Midbrain (tissue), 1 donor: ENCODE data around the gene LENG8.
A peak's percentile ranks its signal among the peaks of the same experiment; 100 is the strongest.
"Not testable (repeated sequence)": the region's sequence is repeated elsewhere in the genome, so short reads cannot be mapped to it uniquely, and the experiment has no call there.

Source experiments
- DNase-seq: peaks from one replicate; lab custom pipeline; 2025; lab: John Stamatoyannopoulos, UW

Gene LENG8

GRCh38 chr19:54440641-54441040 is 8.4 kb upstream of the LENG8 start:
- DNase-seq, result no peak

- DNase-seq, result no peak
Measured at GRCh38 chr19:54444737-54445136, 4.3 kb upstream of the LENG8 start.

- not testable (repeated sequence) for DNase-seq
Measured at GRCh38 chr19:54446349-54446748, 2.6 kb upstream of the LENG8 start.

DNA sequence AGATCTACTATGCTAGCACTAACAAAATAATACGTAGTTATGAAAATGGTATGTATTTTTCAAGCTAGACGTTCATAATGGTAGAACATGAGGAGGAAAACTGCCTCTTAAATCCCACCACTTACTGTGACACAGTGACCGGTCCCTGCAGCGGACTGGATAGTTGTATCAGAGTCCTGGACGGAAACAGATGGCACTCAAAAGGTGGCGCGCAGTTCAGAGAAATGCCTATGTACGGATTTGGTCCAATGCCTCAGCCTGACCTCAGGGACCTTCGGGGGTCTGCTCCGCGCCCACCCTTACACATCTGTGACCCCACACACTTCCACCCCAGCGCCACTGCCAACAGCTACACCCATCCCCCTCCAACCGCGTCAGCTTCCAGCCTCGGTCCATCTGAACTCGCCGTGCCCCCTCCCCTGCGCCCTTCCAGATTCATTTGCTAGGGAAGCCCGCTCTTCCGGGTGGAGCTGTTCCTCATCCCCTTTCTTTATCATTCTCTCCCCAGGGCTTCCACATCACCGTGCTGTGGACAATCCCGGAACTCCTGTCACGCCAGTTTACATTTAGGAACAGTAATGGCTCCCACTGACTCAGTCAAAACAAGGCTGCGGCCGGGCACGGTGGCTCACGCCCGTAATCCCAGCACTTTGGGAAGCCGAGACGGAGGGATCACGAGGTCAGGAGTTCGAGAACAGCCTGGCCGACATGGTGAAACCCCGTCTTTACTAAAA is 792 bp upstream of the LENG8 start:
- DNase-seq, result peak; percentile 52

DNA sequence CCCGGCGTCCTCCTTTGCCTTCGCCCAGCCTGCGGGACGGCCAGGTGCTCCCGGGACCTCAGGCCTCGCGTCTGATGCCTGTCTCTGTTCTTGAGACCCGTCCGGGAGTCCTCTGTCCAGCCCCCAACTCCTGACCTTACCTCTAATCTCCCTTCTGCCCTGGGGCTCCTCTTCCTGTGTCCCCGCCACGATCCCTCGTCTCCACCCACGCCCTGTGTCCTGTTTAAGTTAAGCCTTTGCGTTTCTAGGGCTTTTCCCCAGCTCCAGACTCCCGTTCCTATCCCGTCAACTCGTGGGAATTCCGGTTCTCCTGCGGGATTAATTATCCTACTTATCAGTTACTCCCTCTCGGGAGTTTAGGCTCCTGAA is 686 bp downstream of the LENG8 start:
- no peak for DNase-seq

- DNase-seq, result no peak
Measured at GRCh38 chr19:54451331-54451871, 2.4 kb downstream of the LENG8 start.

DNA sequence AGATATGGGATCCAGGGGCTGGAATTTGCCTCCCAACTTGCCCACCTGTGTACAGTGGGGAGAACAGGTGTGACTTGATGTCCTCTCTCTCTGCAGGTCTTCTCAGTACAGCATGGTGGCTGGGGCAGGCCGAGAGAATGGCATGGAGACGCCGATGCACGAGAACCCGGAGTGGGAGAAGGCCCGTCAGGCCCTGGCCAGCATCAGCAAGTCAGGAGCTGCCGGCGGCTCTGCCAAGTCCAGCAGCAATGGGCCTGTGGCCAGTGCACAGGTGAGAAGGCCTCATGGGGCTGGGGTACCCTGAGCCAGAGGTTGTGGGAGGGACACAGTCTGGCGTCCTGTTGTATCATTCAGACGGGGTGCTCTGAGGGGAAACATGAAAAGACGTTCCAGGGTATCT is 3.0 kb downstream of the LENG8 start:
- no peak for DNase-seq

DNA sequence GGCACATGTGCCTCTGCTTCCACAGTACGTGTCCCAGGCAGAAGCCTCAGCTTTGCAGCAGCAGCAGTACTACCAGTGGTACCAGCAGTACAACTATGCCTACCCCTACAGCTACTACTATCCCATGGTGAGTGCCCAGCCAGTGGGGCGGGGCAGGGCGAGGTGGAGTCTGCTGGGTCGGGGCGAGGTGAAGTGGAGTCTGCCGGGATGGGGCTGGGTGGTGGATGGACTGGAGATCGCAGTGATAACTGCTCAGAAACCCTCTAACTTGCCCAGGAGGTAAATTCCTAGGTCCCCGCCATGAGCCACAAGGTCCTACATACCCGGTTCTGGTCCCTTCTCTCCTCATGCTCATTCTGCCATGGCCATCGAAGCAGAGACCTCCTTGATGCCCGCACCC is 3.6 kb downstream of the LENG8 start:
- no peak for DNase-seq

DNA sequence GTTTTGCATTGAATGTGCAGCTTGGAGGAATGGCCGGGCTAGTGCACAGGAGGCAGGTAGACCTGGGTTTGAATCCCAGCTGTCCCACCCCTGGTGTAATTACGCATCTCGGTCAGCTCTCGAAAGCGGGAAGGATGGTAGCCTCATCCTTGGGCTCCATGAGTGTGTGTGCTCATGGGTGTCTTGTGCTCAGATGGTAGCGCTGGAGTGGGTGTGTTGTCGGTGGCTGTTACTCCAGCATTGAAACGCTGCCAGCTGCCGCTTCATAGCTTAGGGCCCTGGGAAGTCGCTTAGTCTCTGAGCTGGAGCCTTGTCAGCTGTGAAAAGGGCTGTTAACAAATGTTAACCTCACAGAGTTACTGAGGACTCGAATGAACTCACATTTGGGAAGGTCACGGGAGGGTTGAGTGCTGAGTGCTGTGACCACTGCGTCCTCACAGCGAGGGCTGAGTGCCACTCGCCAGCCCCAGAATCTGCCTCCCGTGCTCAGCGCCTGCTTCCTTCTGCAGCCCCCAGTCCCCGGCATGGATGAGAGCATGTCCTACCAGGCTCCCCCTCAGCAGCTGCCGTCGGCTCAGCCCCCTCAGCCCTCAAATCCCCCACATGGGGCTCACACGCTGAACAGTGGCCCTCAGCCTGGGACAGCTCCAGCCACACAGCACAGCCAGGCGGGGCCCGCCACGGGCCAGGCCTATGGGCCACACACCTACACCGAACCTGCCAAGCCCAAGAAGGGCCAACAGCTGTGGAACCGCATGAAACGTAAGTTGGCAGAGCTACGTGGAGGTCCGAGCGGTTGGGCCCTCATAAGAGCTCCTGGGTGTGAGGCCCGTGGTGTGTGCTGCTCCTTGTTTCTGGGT is 5.2 kb downstream of the LENG8 start:
- DNase-seq, result no peak

- no peak for DNase-seq
Measured at GRCh38 chr19:54454781-54455675, 6.0 kb downstream of the LENG8 start.

DNA sequence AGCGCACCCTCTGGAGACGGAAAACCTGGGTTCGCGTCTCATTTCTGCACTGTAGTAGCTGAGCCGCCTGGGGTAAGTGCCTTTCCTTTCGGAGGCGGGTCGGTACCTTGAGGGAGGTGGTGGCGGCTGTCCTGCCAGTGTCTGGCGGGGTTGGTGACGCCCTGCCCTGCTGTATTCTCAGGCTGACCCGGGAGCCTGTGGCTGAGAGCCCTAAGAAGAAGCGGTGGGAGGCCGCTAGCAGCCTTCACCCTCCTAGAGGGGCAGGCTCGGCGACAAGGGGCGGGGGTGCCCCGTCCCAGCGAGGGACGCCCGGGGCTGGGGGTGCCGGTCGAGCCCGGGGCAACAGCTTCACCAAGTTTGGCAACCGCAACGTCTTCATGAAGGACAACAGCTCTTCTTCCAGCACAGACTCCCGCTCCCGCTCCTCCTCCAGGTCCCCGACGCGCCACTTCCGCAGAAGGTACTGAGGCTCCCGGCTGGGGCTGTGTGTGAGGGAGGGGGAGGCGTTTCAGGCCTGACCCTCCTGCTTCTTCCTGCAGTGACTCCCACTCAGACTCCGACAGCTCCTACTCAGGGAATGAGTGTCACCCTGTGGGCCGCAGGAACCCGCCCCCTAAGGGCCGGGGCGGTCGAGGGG is 6.9 kb downstream of the LENG8 start:
- DNase-seq, result no peak

GRCh38 chr19:54456423-54457373 is 7.7 kb downstream of the LENG8 start:
- no peak for DNase-seq

DNA sequence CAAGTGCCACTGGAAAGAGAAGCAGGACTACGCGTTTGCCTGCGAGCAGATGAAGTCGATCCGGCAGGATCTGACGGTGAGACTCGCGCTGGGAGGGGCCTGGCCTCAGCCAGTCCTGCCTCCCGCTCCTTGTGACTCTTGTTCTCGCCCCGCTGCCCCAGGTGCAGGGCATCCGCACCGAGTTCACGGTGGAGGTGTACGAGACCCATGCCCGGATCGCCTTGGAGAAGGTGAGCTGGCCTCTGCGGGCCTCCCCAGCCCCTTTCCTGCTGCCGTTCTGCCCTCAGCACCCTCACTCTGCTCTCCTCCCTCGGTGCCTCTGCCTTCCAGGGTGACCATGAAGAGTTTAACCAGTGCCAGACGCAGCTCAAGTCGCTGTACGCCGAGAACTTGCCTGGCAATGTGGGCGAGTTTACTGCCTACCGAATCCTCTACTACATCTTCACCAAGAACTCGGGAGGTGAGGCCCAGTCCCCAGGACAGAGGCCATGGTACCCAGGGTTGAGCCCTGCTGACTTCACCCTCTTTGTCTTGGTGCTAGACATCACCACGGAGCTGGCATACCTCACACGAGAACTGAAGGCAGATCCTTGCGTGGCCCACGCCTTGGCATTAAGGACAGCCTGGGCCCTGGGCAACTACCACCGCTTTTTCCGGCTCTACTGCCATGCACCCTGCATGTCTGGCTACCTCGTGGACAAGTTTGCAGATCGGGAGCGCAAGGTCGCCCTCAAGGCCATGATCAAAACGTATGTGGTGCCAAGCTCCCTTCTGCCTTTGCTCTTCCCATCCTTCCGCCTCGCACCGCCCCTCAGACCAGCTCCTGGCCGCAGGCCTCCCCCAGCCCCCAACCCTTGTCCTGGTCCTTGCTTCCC is 9.0 kb downstream of the LENG8 start:
- no peak for DNase-seq

GRCh38 chr19:54458648-54459281 is 9.8 kb downstream of the LENG8 start:
- DNase-seq, result no peak

DNA sequence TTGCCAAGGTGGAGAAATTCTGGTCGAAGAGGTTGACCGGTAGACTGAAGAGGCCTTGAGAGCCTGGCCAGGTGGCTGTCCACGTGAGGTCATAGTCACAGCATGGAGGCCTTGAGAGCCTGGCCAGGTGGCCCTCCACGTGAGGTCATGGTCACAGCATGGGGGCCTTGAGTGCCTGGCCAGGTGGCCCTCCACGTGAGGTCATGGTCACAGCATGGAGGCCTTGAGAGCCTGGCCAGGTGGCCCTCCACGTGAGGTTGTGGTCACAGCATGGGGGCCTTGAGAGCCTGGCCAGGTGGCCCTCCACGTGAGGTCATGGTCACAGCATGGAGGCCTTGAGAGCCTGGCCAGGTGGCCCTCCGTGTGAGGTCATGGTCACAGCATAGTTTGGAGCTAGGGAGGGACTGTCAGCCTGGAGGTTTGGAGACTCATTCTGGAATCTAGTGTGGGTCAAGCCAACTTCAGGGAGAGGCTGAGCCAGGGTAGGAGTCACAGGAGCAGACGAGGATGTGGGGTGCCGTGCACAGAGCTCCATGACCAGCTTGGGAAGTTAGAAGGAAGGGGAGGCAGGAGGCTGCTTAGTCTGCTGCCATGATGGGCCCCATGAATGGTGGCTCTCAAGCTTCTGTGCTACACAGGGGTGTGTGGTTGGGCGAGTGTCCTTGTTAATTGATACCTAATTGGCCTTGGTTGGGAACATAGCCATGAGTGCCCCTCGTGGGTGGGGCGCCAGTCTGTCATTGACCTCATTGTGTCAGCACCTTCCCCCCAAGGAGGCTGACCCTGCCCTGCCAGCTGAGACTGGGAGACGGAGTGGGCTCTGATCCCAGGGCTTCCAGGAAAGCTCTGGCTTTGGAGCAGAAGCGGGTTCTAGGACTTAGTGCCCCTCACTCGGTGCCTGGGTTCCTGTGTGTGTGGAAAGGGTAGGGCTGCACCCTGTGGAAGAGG is 10.6 kb downstream of the LENG8 start:
- DNase-seq, result no peak

DNA sequence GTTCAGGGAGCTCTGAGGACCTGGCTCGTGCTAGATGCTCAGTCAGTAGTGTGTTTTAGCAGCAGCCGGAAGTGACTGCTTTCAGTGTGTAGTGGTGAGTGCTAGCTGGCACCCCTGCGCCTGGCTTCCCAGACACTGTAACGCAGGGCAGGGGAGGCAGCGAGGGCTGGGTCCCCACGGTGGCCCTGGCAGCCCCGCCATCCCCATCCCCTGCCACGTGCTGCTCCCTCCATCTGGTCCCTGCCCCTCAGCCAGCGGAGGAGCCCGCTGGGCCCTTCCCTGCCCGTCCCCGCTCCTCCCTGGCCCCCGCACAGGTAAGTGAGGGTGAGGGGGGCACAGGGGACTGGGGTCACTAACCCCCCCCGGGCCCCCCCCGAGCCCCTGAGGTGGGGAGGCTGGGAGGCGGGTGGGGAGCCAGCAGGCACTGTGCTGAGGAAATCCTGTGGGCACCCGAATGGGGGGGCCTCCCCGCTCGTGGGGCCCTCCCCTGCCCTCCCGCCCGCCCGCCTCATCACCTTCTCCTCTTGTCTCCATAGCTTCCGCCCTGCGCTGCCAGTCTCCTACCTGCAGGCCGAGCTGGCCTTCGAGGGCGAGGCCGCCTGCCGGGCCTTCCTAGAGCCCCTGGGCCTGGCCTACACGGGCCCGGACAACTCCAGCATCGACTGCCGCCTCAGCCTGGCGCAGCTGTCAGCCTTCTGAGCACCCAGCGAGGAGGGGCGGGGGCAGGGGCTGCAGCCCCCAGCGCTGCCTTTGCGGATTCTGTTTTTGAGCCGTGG is 11.4 kb downstream of the LENG8 start:
- DNase-seq, result no peak

DNA sequence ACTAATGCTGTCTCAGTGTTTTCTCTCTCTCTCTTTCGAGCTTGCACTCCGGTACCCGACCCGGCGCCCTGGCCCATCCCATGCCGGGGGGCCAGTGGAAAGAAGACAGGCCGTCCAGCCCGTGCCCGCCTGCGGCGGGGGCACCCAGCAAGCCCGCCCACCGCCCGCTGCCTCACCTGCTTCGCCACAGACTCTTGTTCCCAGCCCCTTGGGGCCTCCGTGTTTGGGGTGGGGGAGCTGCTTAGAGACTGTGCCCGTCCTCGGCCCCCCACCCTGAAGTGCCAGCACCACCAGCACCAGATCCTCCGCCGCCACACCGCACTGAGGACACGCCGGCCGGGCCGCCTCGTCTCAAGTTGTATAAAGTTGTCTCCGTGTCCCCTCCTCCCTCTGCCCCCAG is 12.2 kb downstream of the LENG8 start:
- DNase-seq, result no peak
